Measurements from ENCODE around the gene ZNF37A. TPM values are rescaled to one million over a fixed set of nuclear protein-coding genes. Genes with fewer than 3 reads are reported as not detected.

Gene ZNF37A
- polyA plus RNA-seq, 3 donors = 0.25 to 3.4 (median 1.6) TPM

- no peak overlapping the region for H3K27ac ChIP-seq (ENCODE audit: low read depth in 1 of 2, low read length in 2 of 2)
- H3K9ac ChIP-seq (ENCODE audit: insufficient read depth, low read length, poor library complexity, severe bottlenecking) = no peak overlapping the region
- no peak for DNase-seq
- H3K27me3 Mint-ChIP-seq (ENCODE audit: low read depth in 3 of 3) = no peaks in the 10 kb centered on the region
- intact Hi-C loops (cut with micrococcal nuclease) = no loop called here
- H2AFZ ChIP-seq (ENCODE audit: insufficient read depth, low read depth, low read length, poor library complexity, severe bottlenecking) = no peak overlapping the region
- H3K4me3 ChIP-seq (replicated peaks in 1 of 3; ENCODE audit: low read depth in 2 of 3, low read length in 3 of 3) = no peak overlapping the region
- no peaks in the 10 kb centered on the region for H4K20me1 ChIP-seq (ENCODE audit: insufficient read depth, low read length)
- no peaks in the 10 kb centered on the region for H3K36me3 ChIP-seq (replicated peaks in 1 of 2; ENCODE audit: control insufficient read depth in 1 of 2, insufficient read depth in 2 of 2, low read length in 2 of 2)
- WGBS (ENCODE audit: insufficient coverage) = no CpG with 5 or more reads among the region's 2 CpGs
- H3K4me1 Mint-ChIP-seq = no peaks in the 10 kb centered on the region
- H3K4me2 ChIP-seq (replicated peaks; ENCODE audit: extremely low read depth, low read length, poor library complexity, severe bottlenecking) = no peak overlapping the region
- peaks cover 14 to 21% of the 10 kb centered on the region in 2 donors for H3K9me3 ChIP-seq (replicated peaks in 1 of 2; ENCODE audit: control insufficient read depth in 1 of 2, insufficient read depth in 1 of 2, low read length in 2 of 2)
- H3K27me3 ChIP-seq (ENCODE audit: control insufficient read depth in 2 of 2, insufficient read depth in 2 of 2, low read length in 2 of 2) = no peaks in the 10 kb centered on the region
- H3K79me2 ChIP-seq (ENCODE audit: insufficient read depth, low read length) = no peaks in the 10 kb centered on the region
- no peak overlapping the region for H3K27ac Mint-ChIP-seq
- no peaks in the 10 kb centered on the region for H3K36me3 Mint-ChIP-seq
- H3K4me1 ChIP-seq (ENCODE audit: control insufficient read depth in 1 of 2, insufficient read depth in 2 of 2, low read length in 2 of 2) = no peaks in the 10 kb centered on the region
- H3K4me3 Mint-ChIP-seq = no peak overlapping the region
- TF ChIP-seq, protein P1, sequence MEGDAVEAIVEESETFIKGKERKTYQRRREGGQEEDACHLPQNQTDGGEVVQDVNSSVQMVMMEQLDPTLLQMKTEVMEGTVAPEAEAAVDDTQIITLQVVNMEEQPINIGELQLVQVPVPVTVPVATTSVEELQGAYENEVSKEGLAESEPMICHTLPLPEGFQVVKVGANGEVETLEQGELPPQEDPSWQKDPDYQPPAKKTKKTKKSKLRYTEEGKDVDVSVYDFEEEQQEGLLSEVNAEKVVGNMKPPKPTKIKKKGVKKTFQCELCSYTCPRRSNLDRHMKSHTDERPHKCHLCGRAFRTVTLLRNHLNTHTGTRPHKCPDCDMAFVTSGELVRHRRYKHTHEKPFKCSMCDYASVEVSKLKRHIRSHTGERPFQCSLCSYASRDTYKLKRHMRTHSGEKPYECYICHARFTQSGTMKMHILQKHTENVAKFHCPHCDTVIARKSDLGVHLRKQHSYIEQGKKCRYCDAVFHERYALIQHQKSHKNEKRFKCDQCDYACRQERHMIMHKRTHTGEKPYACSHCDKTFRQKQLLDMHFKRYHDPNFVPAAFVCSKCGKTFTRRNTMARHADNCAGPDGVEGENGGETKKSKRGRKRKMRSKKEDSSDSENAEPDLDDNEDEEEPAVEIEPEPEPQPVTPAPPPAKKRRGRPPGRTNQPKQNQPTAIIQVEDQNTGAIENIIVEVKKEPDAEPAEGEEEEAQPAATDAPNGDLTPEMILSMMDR (IDR thresholded peaks at IDR 0.05) = no peak
- H3K9me3 Mint-ChIP-seq = peaks cover 5 to 17% (median 11%) of the 10 kb centered on the region in 7 donors
Observed at GRCh38 chr10:38174336-38174735, 80.2 kb downstream of the ZNF37A start.

- WGBS (ENCODE audit: insufficient coverage) = no CpG with 5 or more reads among the region's 1 CpG
- intact Hi-C loops (cut with micrococcal nuclease) = no loop called here
- H3K4me1 Mint-ChIP-seq = no peaks in the 10 kb centered on the region
Observed at GRCh38 chr10:38184477-38184876, 90.3 kb downstream of the ZNF37A start.

More at GRCh38 chr10:38184477-38184876, 90.3 kb downstream of the ZNF37A start:
- Mint-ChIP-seq H3K27ac (no peak overlapping the region), H3K4me3 (no peak overlapping the region), H3K9me3 (peaks cover 6 to 25% (median 15%) of the 10 kb centered on the region in 7 donors), H3K36me3 (no peaks in the 10 kb centered on the region), H3K27me3 (ENCODE audit: low read depth in 3 of 3) (no peaks in the 10 kb centered on the region)
- Histone ChIP-seq H3K27me3 (ENCODE audit: control insufficient read depth in 2 of 2, insufficient read depth in 2 of 2, low read length in 2 of 2) (no peaks in the 10 kb centered on the region), H4K20me1 (ENCODE audit: insufficient read depth, low read length) (no peaks in the 10 kb centered on the region), H3K9me3 (replicated peaks in 1 of 2; ENCODE audit: control insufficient read depth in 1 of 2, insufficient read depth in 1 of 2, low read length in 2 of 2) (peaks cover 8 to 10% of the 10 kb centered on the region in 2 donors), H3K4me1 (ENCODE audit: control insufficient read depth in 1 of 2, insufficient read depth in 2 of 2, low read length in 2 of 2) (no peaks in the 10 kb centered on the region), H2AFZ (ENCODE audit: insufficient read depth, low read depth, low read length, poor library complexity, severe bottlenecking) (no peak overlapping the region), H3K4me3 (replicated peaks in 1 of 3; ENCODE audit: low read depth in 2 of 3, low read length in 3 of 3) (no peak overlapping the region), H3K36me3 (replicated peaks in 1 of 2; ENCODE audit: control insufficient read depth in 1 of 2, insufficient read depth in 2 of 2, low read length in 2 of 2) (no peaks in the 10 kb centered on the region), H3K79me2 (ENCODE audit: insufficient read depth, low read length) (no peaks in the 10 kb centered on the region), H3K4me2 (replicated peaks; ENCODE audit: extremely low read depth, low read length, poor library complexity, severe bottlenecking) (no peak overlapping the region), H3K27ac (ENCODE audit: low read depth in 1 of 2, low read length in 2 of 2) (no peak overlapping the region), H3K9ac (ENCODE audit: insufficient read depth, low read length, poor library complexity, severe bottlenecking) (no peak overlapping the region)
- TF ChIP-seq, protein P1 (IDR thresholded peaks at IDR 0.05) = no peak
- no peak for DNase-seq

Small RNA genes within 50 kb of the gene (small RNA-seq; reads per million reads assigned to genes)
- gene AL117339.2 (ENCODE audit: insufficient read length, low read depth) (not detected), gene AL161931.1 (ENCODE audit: insufficient read length, low read depth) (not detected), gene FXYD6P2 (ENCODE audit: insufficient read length, low read depth) (not detected)

Other genes starting within 250 kb of the ZNF37A start
- gene ZNF248, start 236.7 kb upstream of the ZNF37A start, polyA plus RNA-seq = 1 to 10 TPM in 1 of 3 donors, under 1 TPM in 2; 0.44 to 2.2 (median 0.94) TPM
- 1 to 10 TPM; 5.5 to 6.7 (median 6.2) TPM for gene ZNF25, start 117.7 kb upstream of the ZNF37A start, polyA plus RNA-seq
- gene ZNF33A, start 83.7 kb upstream of the ZNF37A start, polyA plus RNA-seq = 10 to 100 TPM; 10.0 to 24.8 (median 10.3) TPM